GM12878 (cell line): ENCODE data around the gene MALRD1. TPM values are rescaled to one million over a fixed set of nuclear protein-coding genes. Genes with fewer than 3 reads are reported as not detected.
A peak's percentile ranks its signal among the peaks of the same experiment; 100 is the strongest.

Experiments used
- ATAC-seq: fragments of 200-7000 bp; cut with Tn5 transposase; 3 replicates; pipeline ENCODE4 v1.9.1; 2020; ENCODE audit warnings: mild to moderate bottlenecking, moderate library complexity
- BruUV-seq: library from RNA; stranded (reverse); fragments of 400-500 nt; replicated peaks from 2 replicates; lab custom pipeline; 2021; lab: Mats Ljungman, UMichigan
- CTCF ChIA-PET: fragments of 300-600 bp; sonication (Branson Sonifier 250); formaldehyde crosslinking; extraction: SDS; loops from one replicate; lab custom pipeline; 2021; ENCODE audit warnings: inconsistent platforms; lab: Yijun Ruan, JAX
- POLR2A ChIA-PET: fragments of 350-600 bp; formaldehyde crosslinking; extraction: SDS; loops from one replicate; lab custom pipeline; 2021; ENCODE audit warnings: inconsistent platforms; lab: Charles Lee
- RAD21 ChIA-PET: fragments of 300-600 bp; sonication (Branson Sonifier 250); formaldehyde crosslinking; loops from one replicate; lab custom pipeline; 2023; ENCODE audit warnings: antibody characterized with exemption; ENCODE audit not compliant: unreplicated experiment; lab: Charles Lee
- SMC1A ChIA-PET: fragments of 300-600 bp; sonication (Branson Sonifier 250); formaldehyde crosslinking; loops from one replicate; lab custom pipeline; 2023; ENCODE audit not compliant: unreplicated experiment, uncharacterized antibody; lab: Charles Lee
- DNase-seq: peaks from one replicate; pipeline ENCODE4 v3.0.0-alpha.2; 2011; ENCODE audit warnings: low read depth, low spot score
- FAIRE-seq: peaks from 3 replicates; lab custom pipeline; 2011; peaks lifted over from hg19 to GRCh38; lab: Jason Lieb, UNC
- H2AFZ ChIP-seq: 2 replicates; pipeline ENCODE4 v1.6.0; 2011; ENCODE audit warnings: low read depth, low read length, control low read depth; ENCODE audit not compliant: control insufficient read depth
- H3K27ac ChIP-seq: 2 replicates; pipeline ENCODE4 v1.5.1; 2011; ENCODE audit warnings: control low read depth; ENCODE audit not compliant: control insufficient read depth, insufficient read depth
- H3K27me3 ChIP-seq, 2 experiments: replicated peaks in 1 of 2; 2 replicates each; pipeline versions ENCODE4 v1.6.0 to v1.6.1; 2011; ENCODE audit warnings: low read length in 1 of 2; ENCODE audit not compliant: control insufficient read depth in 2 of 2, insufficient read depth in 2 of 2
- H3K36me3 ChIP-seq, 2 experiments: 2 replicates each; pipeline ENCODE4 v1.5.1; 2011; ENCODE audit warnings: low read length in 1 of 2; ENCODE audit not compliant: control insufficient read depth in 2 of 2, insufficient read depth in 2 of 2
- H3K4me1 ChIP-seq: 2 replicates; pipeline ENCODE4 v1.6.1; 2011; ENCODE audit warnings: mild to moderate bottlenecking, low read length, moderate library complexity, mixed read lengths; ENCODE audit not compliant: control insufficient read depth, insufficient read depth
- H3K4me2 ChIP-seq: 2 replicates; pipeline ENCODE4 v1.6.0; 2011; ENCODE audit warnings: control low read depth; ENCODE audit not compliant: control insufficient read depth, insufficient read depth
- H3K4me3 ChIP-seq: fragments of 200-600 bp; sonication (generic); 2 replicates; pipeline ENCODE4 v1.5.1; 2016
- H3K79me2 ChIP-seq: 2 replicates; pipeline ENCODE4 v1.6.0; 2011; ENCODE audit warnings: low read length; ENCODE audit not compliant: control insufficient read depth, insufficient read depth
- H3K9ac ChIP-seq: 2 replicates; pipeline ENCODE4 v1.8.0; 2011; ENCODE audit warnings: low read length, control low read depth, mixed read lengths; ENCODE audit not compliant: control insufficient read depth, insufficient read depth
- H3K9me3 ChIP-seq: replicated peaks from 3 replicates; pipeline ENCODE4 v1.5.1; 2011; ENCODE audit warnings: mild to moderate bottlenecking, low read length; ENCODE audit not compliant: control insufficient read depth, insufficient read depth
- H4K20me1 ChIP-seq: 2 replicates; pipeline ENCODE4 v1.6.0; 2011; ENCODE audit not compliant: control insufficient read depth, insufficient read depth
- CBFB ChIP-seq: IDR thresholded peaks from 2 replicates; pipeline ENCODE4 v1.6.1; 2016; ENCODE audit warnings: antibody characterized with exemption, low read depth
- CHD2 ChIP-seq: IDR thresholded peaks from 2 replicates; pipeline ENCODE4 v1.6.1; 2011; ENCODE audit warnings: low read depth, low read length, improper control_type of control experiment, borderline replicate concordance
- HCFC1 ChIP-seq: fragments of 150-350 bp; IDR thresholded peaks from 2 replicates; pipeline ENCODE4 v1.6.1; 2014; ENCODE audit warnings: low read length
- IKZF1 ChIP-seq: fragments of 450-650 bp; conservative IDR thresholded peaks from 2 replicates; pipeline ENCODE4 v1.6.1; 2017; ENCODE audit warnings: antibody characterized with exemption, mild to moderate bottlenecking
- KLF5 ChIP-seq: fragments of 450-650 bp; IDR thresholded peaks from 2 replicates; pipeline ENCODE4 v1.6.1; 2014; ENCODE audit warnings: mild to moderate bottlenecking; ENCODE audit not compliant: partially characterized antibody
- MXI1 ChIP-seq: fragments of 150-350 bp; IDR thresholded peaks from 2 replicates; pipeline ENCODE4 v1.6.1; 2011; ENCODE audit warnings: low read depth, mild to moderate bottlenecking, inconsistent platforms, low read length, improper control_type of control experiment
- NKRF ChIP-seq: fragments of 450-650 bp; conservative IDR thresholded peaks from 2 replicates; pipeline ENCODE4 v1.6.1; 2017; ENCODE audit warnings: mild to moderate bottlenecking, moderate library complexity
- NR2C1 ChIP-seq: fragments of 450-650 bp; IDR thresholded peaks from 2 replicates; pipeline ENCODE4 v1.6.1; 2017; ENCODE audit warnings: antibody characterized with exemption, mild to moderate bottlenecking, moderate library complexity
- POLR2A ChIP-seq: IDR thresholded peaks from 2 replicates; pipeline ENCODE4 v1.6.1; 2011; ENCODE audit warnings: low read depth, mild to moderate bottlenecking, low read length
- PRDM15 ChIP-seq: fragments of 450-650 bp; formaldehyde crosslinking; IDR thresholded peaks from 2 replicates; pipeline ENCODE4 v1.4.0; 2020; ENCODE audit warnings: mild to moderate bottlenecking, moderate library complexity
- RBBP5 ChIP-seq: fragments of 200-600 bp; sonication (generic); conservative IDR thresholded peaks from 2 replicates; pipeline ENCODE4 v1.6.1; 2016
- SIN3A ChIP-seq: IDR thresholded peaks from 2 replicates; pipeline ENCODE4 v1.6.1; 2012; ENCODE audit warnings: low read depth, low read length, improper control_type of control experiment
- WGBS: methylation state at CpG from one replicate; pipeline ENCODE4 v1.1.6; 2016; ENCODE audit warnings: low lambda C conversion rate; ENCODE audit not compliant: insufficient replicate concordance, insufficient coverage; ENCODE audit errors: missing lambda C conversion rate; 5-methylcytosine and 5-hydroxymethylcytosine counted together
- in situ Hi-C: fragments of 300-500 bp; cut with MboI; formaldehyde crosslinking; loops from 9 replicates; pipeline ENCODE4 v1.14.3; 2018; ENCODE audit warnings: mixed read lengths
- intact Hi-C: fragments of 100-400 bp; cut with micrococcal nuclease; formaldehyde crosslinking; loops from one replicate; pipeline ENCODE4 v1.14.2; 2022; ENCODE audit not compliant: unreplicated experiment
- polyA plus RNA-seq, 11 experiments: library from polyadenylated mRNA; depleted of rRNA in 4 of 11; unstranded in 6 of 11; stranded (reverse) in 5 of 11; fragments of >200 nt; fragmentation: Nextera tagmentation in 4 of 11; fragmentation: Illumina TruSeq in 1 of 11; extraction: Ambion mirVana in 4 of 11; extraction: Trizol in 1 of 11; gene quantifications; 1 replicate in 1 of 11; 2 replicates in 10 of 11; pipeline versions ENCODE4 v1.2.1 to v1.2.3, GENCODE V29; 2011 to 2016; ENCODE audit warnings: inconsistent platforms in 2 of 11, missing spikeins in 2 of 11, low read depth in 1 of 11
- total RNA-seq, 4 experiments: library from RNA; depleted of rRNA in 3 of 4; stranded (reverse); fragments of >200 nt in 3 of 4; fragmentation: Illumina TruSeq in 1 of 4; extraction: Trizol in 1 of 4; gene quantifications; 2 replicates each; pipeline versions ENCODE4 v1.2.1 to v1.2.3, GENCODE V29; 2013 to 2021

The MALRD1 gene
- total and polyA plus RNA-seq, 10 of the 15 experiments (the other 5 are each of a cell fraction or from before 2014, with no cell fraction given) = 0.12 to 6.6 (median 0.26) TPM; not detected in 2

- no peaks in the 10 kb centered on the region for H3K27me3 ChIP-seq
- no peaks in the 10 kb centered on the region for H3K36me3 ChIP-seq
- no peaks in the 10 kb centered on the region for H3K79me2 ChIP-seq
- ATAC-seq = no peak
- no peaks in the 10 kb centered on the region for H4K20me1 ChIP-seq
- H2AFZ ChIP-seq = no peak overlapping the region
- no peak overlapping the region for H3K9ac ChIP-seq
- TF ChIP-seq IKZF1 (no peak), MXI1 (no peak), RBBP5 (no peak), CBFB (no peak), PRDM15 (CRISPR knock-in tag) (no peak), CHD2 (no peak), NR2C1 (no peak), KLF5 (no peak), NKRF (no peak), HCFC1 (no peak), POLR2A (no peak), SIN3A (no peak)
- FAIRE-seq = no peak
- no peaks in the 10 kb centered on the region for H3K4me1 ChIP-seq
- WGBS = 0% methylated on average over 3 of the region's 3 CpGs
- no peak overlapping the region for H3K27ac ChIP-seq
- SMC1A ChIA-PET = interaction anchor here (0.5 to 2.9 kb wide), 8 partner anchors 8 to 194 kb away, joined by 3 to 12 read pairs (median 6); no protein-coding TSS in a partner anchor
- H3K4me2 ChIP-seq = no peak overlapping the region
- no peaks in the 10 kb centered on the region for H3K9me3 ChIP-seq
- RAD21 ChIA-PET = interaction anchor here (0.9 to 3.2 kb wide), 4 partner anchors 9 to 53 kb away, joined by 4 to 26 read pairs (median 8); no protein-coding TSS in a partner anchor
- CTCF ChIA-PET = interaction anchor here (2.0 kb wide), 1 partner anchor 9 kb away, joined by 8 read pairs; no protein-coding TSS in a partner anchor
- in situ Hi-C loops = no loop called here
- BruUV-seq = TSS peak; percentile 73
- intact Hi-C loops = no loop called here
- DNase-seq = no peak
- H3K4me3 ChIP-seq = no peak overlapping the region
- POLR2A ChIA-PET = interaction anchor here (0.8 kb wide), 1 partner anchor 13 kb away, joined by 3 read pairs; no protein-coding TSS in a partner anchor
Observed at GRCh38 chr10:19194866-19195265, 146.3 kb downstream of the MALRD1 start.
